K562 (cell line): ENCODE data around the gene ERICH2. TPM values are rescaled to one million over a fixed set of nuclear protein-coding genes. Genes with fewer than 3 reads are reported as not detected.
A peak's percentile ranks its signal among the peaks of the same experiment; 100 is the strongest.

Experiments
- DEAF1 ChIP-seq: fragments of 450-650 bp; formaldehyde crosslinking; IDR thresholded peaks from 2 replicates; pipeline ENCODE4 v1.4.0; 2020; ENCODE audit warnings: mild to moderate bottlenecking, moderate library complexity
- GABPB1 ChIP-seq: sonication (generic); formaldehyde crosslinking; IDR thresholded peaks from 2 replicates; pipeline ENCODE4 v1.8.0; 2022; ENCODE audit warnings: mild to moderate bottlenecking, missing genetic modification reagents
- HIVEP1 ChIP-seq: fragments of 250-450 bp; sonication (Bioruptor Pico); IDR thresholded peaks from 2 replicates; pipeline ENCODE4 v1.4.0; 2020; ENCODE audit warnings: mild to moderate bottlenecking
- MAFF ChIP-seq: IDR thresholded peaks from 2 replicates; pipeline ENCODE4 v1.6.1; 2012; ENCODE audit warnings: low read length, improper control_type of control experiment
- MAZ ChIP-seq, 2 experiments: fragments of 450-650 bp in 1 of 2; sonication (generic) in 1 of 2; formaldehyde crosslinking; IDR thresholded peaks in 1 of 2; conservative IDR thresholded peaks in 1 of 2; 2 replicates each; pipeline versions ENCODE4 v1.4.0 to v1.5.0; 2020; ENCODE audit warnings: mild to moderate bottlenecking in 1 of 2, missing genetic modification reagents in 1 of 2
- PREB ChIP-seq: sonication (generic); formaldehyde crosslinking; IDR thresholded peaks from 2 replicates; pipeline ENCODE4 v1.8.1; 2023; ENCODE audit warnings: mild to moderate bottlenecking, missing genetic modification reagents
- ZNF124 ChIP-seq: sonication (generic); formaldehyde crosslinking; IDR thresholded peaks from 2 replicates; pipeline ENCODE4 v1.8.1; 2022; ENCODE audit warnings: missing genetic modification reagents
- ZNF3 ChIP-seq: fragments of 250-450 bp; sonication (Bioruptor Pico); IDR thresholded peaks from 2 replicates; pipeline ENCODE4 v1.5.0; 2021; ENCODE audit warnings: mild to moderate bottlenecking, moderate library complexity
- polyA plus RNA-seq, 8 experiments: library from polyadenylated mRNA; depleted of rRNA in 4 of 8; stranded (reverse) in 5 of 8; unstranded in 3 of 8; fragments of >200 nt; fragmentation: Nextera tagmentation in 2 of 8; fragmentation: Illumina TruSeq in 1 of 8; extraction: Ambion mirVana in 2 of 8; extraction: Trizol in 1 of 8; gene quantifications; 2 replicates each; pipeline versions ENCODE4 v1.2.1 to v1.2.3, GENCODE V29; 2011 to 2014; ENCODE audit warnings: inconsistent platforms in 1 of 8, missing spikeins in 1 of 8
- total RNA-seq, 7 experiments: library from RNA; depleted of rRNA in 6 of 7; stranded (reverse); fragments of >200 nt in 6 of 7; fragmentation: Illumina TruSeq in 2 of 7; extraction: Trizol in 2 of 7; gene quantifications; 2 replicates each; pipeline versions ENCODE4 v1.2.1 to v1.2.3, GENCODE V29; 2011 to 2021; ENCODE audit warnings: low replicate concordance in 1 of 7

The ERICH2 gene
- total and polyA plus RNA-seq, 9 of the 15 experiments (the other 6 are each of a cell fraction or from before 2014, with no cell fraction given), result 0.85 to 2.4 (median 1.6) TPM

DNA sequence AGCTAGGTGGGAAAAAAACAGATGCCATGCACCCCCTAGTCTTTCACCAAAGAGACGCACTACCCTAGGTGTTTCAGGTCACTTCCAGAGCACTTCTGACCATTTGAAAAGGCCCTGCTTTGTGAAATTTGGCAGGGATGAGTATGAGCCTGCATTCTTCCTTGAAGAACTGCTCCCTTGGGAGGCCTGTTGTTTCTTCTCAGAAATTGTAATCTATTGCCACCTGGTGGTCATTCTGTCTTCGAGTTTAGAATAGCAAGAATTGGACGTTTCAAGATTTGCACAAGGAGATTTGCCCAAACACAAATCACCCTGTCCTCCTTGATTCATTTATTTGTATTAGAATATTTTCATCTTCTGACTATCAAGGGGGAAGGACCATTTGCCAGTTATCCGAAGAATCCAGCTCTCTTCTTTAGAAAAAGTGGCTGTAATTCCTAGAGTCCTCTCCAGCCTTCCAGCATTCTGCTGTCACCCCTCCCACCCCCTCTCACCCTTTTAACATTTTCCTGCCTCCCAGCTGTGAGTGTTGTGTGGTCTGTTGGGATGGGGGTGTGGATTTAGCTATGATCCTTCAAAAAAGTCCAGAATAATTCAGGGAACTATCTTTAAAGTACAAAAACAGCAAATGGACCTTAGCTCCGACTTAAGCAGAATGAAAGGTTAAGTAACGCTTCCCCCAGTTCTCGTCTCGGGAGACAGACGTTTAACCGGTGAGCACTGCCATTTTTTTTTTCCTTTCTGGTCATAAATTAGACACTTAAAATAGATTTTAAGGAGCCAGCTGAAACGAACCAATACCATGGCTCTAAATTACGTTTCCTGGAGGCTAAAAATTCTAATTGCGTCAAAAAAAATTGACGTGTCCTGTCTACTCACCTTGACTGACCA lies 42.8 kb downstream of the ERICH2 start (continued):
- TF ChIP-seq DEAF1, result peak; percentile 97
- TF ChIP-seq ZNF3 (CRISPR knock-in tag), result no peak
- TF ChIP-seq HIVEP1 (CRISPR knock-in tag), result no peak
- TF ChIP-seq PREB (CRISPR knock-in tag), result no peak
- no peak for TF ChIP-seq MAFF
- TF ChIP-seq GABPB1, result no peak
- TF ChIP-seq MAZ (CRISPR knock-in tag; conservative IDR thresholded peaks at IDR 0.05 in 1 of 2, IDR thresholded peaks at IDR 0.05 in 1 of 2), result peak in 1 of 2 experiments; percentile 63; a peak in 2 of 4 replicates
- no peak for TF ChIP-seq ZNF124 (CRISPR knock-in tag)
